Muscle of leg (tissue), 11 donors: Measurements from ENCODE around the gene DCP2. TPM values are rescaled to one million over a fixed set of nuclear protein-coding genes. Genes with fewer than 3 reads are reported as not detected.

Experiments
- DNase-seq: peaks from one replicate; pipeline ENCODE4 v3.0.0; 2013
- H3K27ac ChIP-seq: one replicate; pipeline ENCODE4 v1.5.1; 2013; ENCODE audit warnings: mild to moderate bottlenecking, low read length, control low read depth
- H3K27me3 ChIP-seq: one replicate; pipeline ENCODE4 v1.6.1; 2013; ENCODE audit warnings: low read length; ENCODE audit not compliant: control insufficient read depth, insufficient read depth
- H3K36me3 ChIP-seq: one replicate; pipeline ENCODE4 v1.6.1; 2013; ENCODE audit warnings: low read length; ENCODE audit not compliant: control insufficient read depth, insufficient read depth
- H3K4me1 ChIP-seq: one replicate; pipeline ENCODE4 v1.6.1; 2013; ENCODE audit warnings: low read length; ENCODE audit not compliant: control insufficient read depth, insufficient read depth
- H3K4me3 ChIP-seq: one replicate; pipeline ENCODE4 v1.5.1; 2013; ENCODE audit warnings: low read length, control low read depth
- H3K9me3 ChIP-seq: replicated peaks from 2 replicates; pipeline ENCODE4 v1.6.1; 2013; ENCODE audit warnings: low read depth, low read length; ENCODE audit not compliant: control insufficient read depth
- WGBS: methylation state at CpG from one replicate; pipeline ENCODE4 v1.1.5; 2013; ENCODE audit warnings: missing lambda C conversion rate; ENCODE audit not compliant: insufficient coverage; 5-methylcytosine and 5-hydroxymethylcytosine counted together
- polyA plus RNA-seq, 8 donors: library from polyadenylated mRNA; unstranded; fragments of 120-200 nt; gene quantifications; one replicate each; pipeline versions ENCODE4 v1.2.1 to v1.2.3, GENCODE V29; 2013; ENCODE audit warnings: inconsistent platforms in 1 of 8, low replicate concordance in 1 of 8; ENCODE audit not compliant: insufficient read length in 8 of 8, insufficient read depth in 1 of 8
- total RNA-seq: library from RNA; stranded (reverse); fragments of 120-200 nt; gene quantifications from one replicate; pipeline ENCODE4 v1.2.4, GENCODE V29; 2013

The DCP2 gene
- total and polyA plus RNA-seq, 9 donors: 13.8 to 43.0 (median 20.8) TPM

GRCh38 chr5:113031104-113031503, 54.5 kb downstream of the DCP2 start:
- Histone ChIP-seq H3K27ac (no peak overlapping the region), H3K36me3 (peaks cover 27% of the 10 kb centered on the region), H3K27me3 (no peaks in the 10 kb centered on the region), H3K9me3 (no peaks in the 10 kb centered on the region), H3K4me1 (peaks cover 14% of the 10 kb centered on the region), H3K4me3 (no peak overlapping the region)
- WGBS: 80% methylated on average over 1 of the region's 8 CpGs
- no peak for DNase-seq

GRCh38 chr5:113031557-113031956, 55.0 kb downstream of the DCP2 start:
- no peak for DNase-seq
- Histone ChIP-seq H3K9me3 (no peaks in the 10 kb centered on the region), H3K27ac (no peak overlapping the region), H3K36me3 (peaks cover 26% of the 10 kb centered on the region), H3K27me3 (no peaks in the 10 kb centered on the region), H3K4me1 (peaks cover 13% of the 10 kb centered on the region), H3K4me3 (no peak overlapping the region)
- no CpG with 5 or more reads among the region's 2 CpGs for WGBS

- H3K36me3 ChIP-seq: peaks cover 15% of the 10 kb centered on the region
- no peaks in the 10 kb centered on the region for H3K27me3 ChIP-seq
- peaks cover 16% of the 10 kb centered on the region for H3K4me1 ChIP-seq
- WGBS: 77% methylated on average over 10 of the region's 13 CpGs
- H3K4me3 ChIP-seq: no peak overlapping the region
- no peak for DNase-seq
- H3K9me3 ChIP-seq: no peaks in the 10 kb centered on the region
- no peak overlapping the region for H3K27ac ChIP-seq
Measured at GRCh38 chr5:113034182-113034773, 57.7 kb downstream of the DCP2 start.

- no peak overlapping the region for H3K27ac ChIP-seq
- H3K27me3 ChIP-seq: no peaks in the 10 kb centered on the region
- peaks cover 23% of the 10 kb centered on the region for H3K4me1 ChIP-seq
- H3K9me3 ChIP-seq: no peaks in the 10 kb centered on the region
- no peak for DNase-seq
- H3K36me3 ChIP-seq: peaks cover 15% of the 10 kb centered on the region
- 50% methylated on average over 1 of the region's 1 CpG for WGBS
- no peak overlapping the region for H3K4me3 ChIP-seq
Measured at GRCh38 chr5:113035096-113035495, 58.5 kb downstream of the DCP2 start.

DNA sequence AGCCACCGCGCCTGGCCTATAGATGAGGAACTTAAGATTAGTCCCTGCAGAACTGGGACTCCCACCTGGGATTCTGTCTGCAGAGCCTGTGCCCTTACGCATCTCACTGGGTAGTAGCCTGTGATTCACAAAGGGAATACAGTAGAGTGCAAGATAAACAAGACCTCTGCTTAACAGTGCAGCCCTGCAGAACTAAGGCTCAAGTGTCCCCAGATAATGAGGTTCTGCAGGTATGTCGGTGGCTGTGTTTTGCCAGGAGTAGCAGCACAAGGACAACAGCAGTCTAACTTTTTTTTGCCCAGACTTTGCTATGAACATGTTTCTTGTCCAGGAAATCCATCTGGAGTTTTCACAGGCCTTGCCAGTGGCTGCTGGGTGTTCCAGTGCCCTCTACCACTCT, 59.7 kb downstream of the DCP2 start:
- no peak overlapping the region for H3K4me3 ChIP-seq
- H3K36me3 ChIP-seq: peaks cover 17% of the 10 kb centered on the region
- H3K27ac ChIP-seq: no peak overlapping the region
- peaks cover 32% of the 10 kb centered on the region for H3K4me1 ChIP-seq
- no peak for DNase-seq
- H3K27me3 ChIP-seq: no peaks in the 10 kb centered on the region
- H3K9me3 ChIP-seq: no peaks in the 10 kb centered on the region
- 96% methylated on average over 4 of the region's 4 CpGs for WGBS

GRCh38 chr5:113036826-113037225, 60.2 kb downstream of the DCP2 start:
- Histone ChIP-seq H3K4me3 (no peak overlapping the region), H3K27me3 (no peaks in the 10 kb centered on the region), H3K36me3 (peaks cover 16% of the 10 kb centered on the region), H3K4me1 (peaks cover 32% of the 10 kb centered on the region), H3K27ac (no peak overlapping the region), H3K9me3 (no peaks in the 10 kb centered on the region)
- DNase-seq: no peak
- WGBS: 100% methylated on average over 1 of the region's 1 CpG

DNA sequence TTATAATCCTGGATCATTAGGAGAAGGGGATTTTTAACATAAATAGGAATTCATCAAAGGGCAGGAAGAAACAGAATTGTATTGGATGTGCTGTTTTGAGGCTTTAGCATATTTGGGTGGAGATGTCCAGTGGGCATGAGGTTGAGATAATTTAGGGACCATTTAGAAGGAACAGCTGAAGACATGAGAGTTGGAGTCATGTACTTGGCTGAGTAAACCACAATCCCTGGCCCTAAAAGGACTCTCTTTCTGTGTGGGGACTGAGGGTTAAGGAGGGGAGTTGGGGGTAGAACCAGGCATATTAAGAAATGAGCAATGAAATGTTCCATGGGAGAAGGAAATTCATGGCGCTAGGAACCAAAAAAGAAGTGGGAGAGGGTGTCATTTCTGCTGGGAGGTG, 61.5 kb downstream of the DCP2 start:
- Histone ChIP-seq H3K4me3 (no peak overlapping the region), H3K27me3 (no peaks in the 10 kb centered on the region), H3K4me1 (peaks cover 29% of the 10 kb centered on the region), H3K9me3 (no peaks in the 10 kb centered on the region), H3K27ac (no peak overlapping the region), H3K36me3 (peaks cover 16% of the 10 kb centered on the region)
- WGBS: 94% methylated on average over 1 of the region's 1 CpG
- no peak for DNase-seq

GRCh38 chr5:113038714-113039113, 62.1 kb downstream of the DCP2 start:
- WGBS: 75% methylated on average over 8 of the region's 9 CpGs
- no peaks in the 10 kb centered on the region for H3K9me3 ChIP-seq
- H3K4me1 ChIP-seq: peaks cover 32% of the 10 kb centered on the region
- no peak overlapping the region for H3K4me3 ChIP-seq
- H3K36me3 ChIP-seq: peaks cover 16% of the 10 kb centered on the region
- H3K27me3 ChIP-seq: no peaks in the 10 kb centered on the region
- H3K27ac ChIP-seq: peak overlapping the region; percentile 1
- no peak for DNase-seq

DNA sequence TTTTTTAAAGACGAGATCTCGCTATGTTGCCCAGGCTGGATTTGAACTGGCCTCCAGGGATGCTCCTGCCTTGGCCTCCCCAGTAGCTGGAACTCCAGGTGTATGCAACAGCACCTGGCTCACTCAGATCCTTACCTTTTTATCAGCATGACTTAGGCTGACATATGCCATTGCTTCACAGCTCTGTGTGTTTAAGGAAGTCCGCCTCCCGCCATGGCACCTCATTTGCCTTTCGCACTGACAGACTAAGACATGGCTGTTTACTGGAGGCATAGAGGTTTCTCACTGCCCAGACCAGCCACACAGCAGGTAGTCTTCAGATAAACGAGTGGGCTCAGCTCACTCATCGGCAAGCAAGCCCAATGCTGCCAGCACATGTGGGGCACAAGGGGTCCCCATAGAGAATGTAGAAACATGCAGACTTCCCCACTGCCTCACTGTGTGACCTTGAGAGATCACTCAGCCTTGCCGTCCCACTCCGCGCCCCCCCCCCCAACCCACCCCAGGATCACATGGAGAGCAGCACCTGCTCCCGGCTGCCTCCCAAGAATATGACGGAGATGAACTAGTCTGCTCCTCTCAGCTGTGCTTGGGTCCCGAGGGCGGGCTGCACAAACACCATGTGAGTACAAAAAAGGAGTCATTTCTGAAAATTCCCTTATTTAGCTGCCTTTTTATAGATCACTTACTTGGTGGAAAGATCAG, 62.8 kb downstream of the DCP2 start:
- Histone ChIP-seq H3K27ac (peak overlapping the region; percentile 82), H3K36me3 (peaks cover 18% of the 10 kb centered on the region), H3K4me3 (no peak overlapping the region), H3K27me3 (no peaks in the 10 kb centered on the region), H3K4me1 (peaks cover 35% of the 10 kb centered on the region), H3K9me3 (no peaks in the 10 kb centered on the region)
- 79% methylated on average over 7 of the region's 14 CpGs for WGBS
- peak; percentile 92 for DNase-seq

- WGBS: 39% methylated on average over 3 of the region's 4 CpGs
Measured at GRCh38 chr5:113039934-113040285, 63.3 kb downstream of the DCP2 start.

More at GRCh38 chr5:113039934-113040285, 63.3 kb downstream of the DCP2 start:
- Histone ChIP-seq H3K4me1 (peaks cover 34% of the 10 kb centered on the region), H3K36me3 (peaks cover 18% of the 10 kb centered on the region), H3K27me3 (no peaks in the 10 kb centered on the region), H3K27ac (peak overlapping the region; percentile 82), H3K9me3 (no peaks in the 10 kb centered on the region), H3K4me3 (no peak overlapping the region)
- no peak for DNase-seq
